ENCODE results near the gene AKAP13.
"Not testable (repeated sequence)": the region's sequence is repeated elsewhere in the genome, so short reads cannot be mapped to it uniquely, and the experiment has no call there.

The AKAP13 gene

GRCh38 chr15:85586196-85586595 lies 205.8 kb downstream of the AKAP13 start:
- H3K23ac ChIP-seq (ENCODE audit: low read depth, low read length, poor library complexity); H2AFZ ChIP-seq (ENCODE audit: low read length); H3K27me3 ChIP-seq (ENCODE audit: control insufficient read depth in 3 of 3, insufficient read depth in 3 of 3, low read depth in 1 of 3, low read length in 3 of 3); H2BK12ac ChIP-seq (ENCODE audit: low read length); H3K9ac ChIP-seq (ENCODE audit: low read depth, low read length, poor library complexity); H3K79me1 ChIP-seq (ENCODE audit: low read depth, low read length); H2AK5ac ChIP-seq (ENCODE audit: low read depth, low read length); H3K4ac ChIP-seq (ENCODE audit: low read length); H3K27ac ChIP-seq (replicated peaks; ENCODE audit: low read length); H3K4me3 ChIP-seq (ENCODE audit: low read length in 2 of 2); H3K9me3 ChIP-seq (replicated peaks in 1 of 2; ENCODE audit: control insufficient read depth in 2 of 2, insufficient read depth in 1 of 2, low read depth in 1 of 2, low read length in 2 of 2); H3K14ac ChIP-seq (ENCODE audit: low read length); H2BK5ac ChIP-seq (ENCODE audit: low read length); H3K18ac ChIP-seq (ENCODE audit: low read length); DNase-seq (ENCODE audit: low spot score); H2BK120ac ChIP-seq (ENCODE audit: low read depth, low read length); H2BK15ac ChIP-seq (ENCODE audit: low read length); H4K91ac ChIP-seq (ENCODE audit: low read depth, low read length, poor library complexity); H3K4me2 ChIP-seq (ENCODE audit: insufficient read depth, low read length, poor library complexity, severe bottlenecking); H4K8ac ChIP-seq (ENCODE audit: low read depth, low read length): not testable (repeated sequence)
- no CpG with 5 or more reads among the region's 5 CpGs for WGBS, 2 donors (ENCODE audit: extremely low coverage in 2 of 2, insufficient read length in 2 of 2, insufficient replicate concordance in 1 of 2)
- peaks cover 9 to 40% of the 10 kb centered on the region in 2 donors for H3K36me3 ChIP-seq (replicated peaks in 1 of 2; ENCODE audit: control insufficient read depth in 2 of 2, insufficient read depth in 2 of 2, low read length in 2 of 2)
- H3K4me1 ChIP-seq (ENCODE audit: control insufficient read depth in 2 of 2, insufficient read depth in 1 of 2, low read depth in 1 of 2, low read length in 2 of 2): peaks cover 17 to 32% of the 10 kb centered on the region in 2 donors

- Histone ChIP-seq H3K4me3 (ENCODE audit: low read length in 2 of 2) (no peak overlapping the region), H2BK120ac (ENCODE audit: low read depth, low read length) (no peak overlapping the region), H3K9me3 (replicated peaks in 1 of 2; ENCODE audit: control insufficient read depth in 2 of 2, insufficient read depth in 1 of 2, low read depth in 1 of 2, low read length in 2 of 2) (peaks cover 0 to 6% of the 10 kb centered on the region in 2 donors), H3K14ac (ENCODE audit: low read length) (no peak overlapping the region), H2BK15ac (ENCODE audit: low read length) (no peak overlapping the region), H3K9ac (ENCODE audit: low read depth, low read length, poor library complexity) (no peak overlapping the region), H2AK5ac (ENCODE audit: low read depth, low read length) (no peak overlapping the region), H3K18ac (ENCODE audit: low read length) (no peak overlapping the region), H4K8ac (ENCODE audit: low read depth, low read length) (no peak overlapping the region), H3K4ac (ENCODE audit: low read length) (no peak overlapping the region), H3K23ac (ENCODE audit: low read depth, low read length, poor library complexity) (no peak overlapping the region), H2BK5ac (ENCODE audit: low read length) (no peak overlapping the region), H2BK12ac (ENCODE audit: low read length) (no peak overlapping the region), H3K36me3 (replicated peaks in 1 of 2; ENCODE audit: control insufficient read depth in 2 of 2, insufficient read depth in 2 of 2, low read length in 2 of 2) (peaks cover 0 to 24% of the 10 kb centered on the region in 2 donors), H3K27me3 (ENCODE audit: control insufficient read depth in 3 of 3, insufficient read depth in 3 of 3, low read depth in 1 of 3, low read length in 3 of 3) (no peaks in the 10 kb centered on the region), H3K4me1 (ENCODE audit: control insufficient read depth in 2 of 2, insufficient read depth in 1 of 2, low read depth in 1 of 2, low read length in 2 of 2) (peaks cover 8 to 29% of the 10 kb centered on the region in 2 donors), H3K27ac (replicated peaks; ENCODE audit: low read length) (no peak overlapping the region), H2AFZ (ENCODE audit: low read length) (no peak overlapping the region), H4K91ac (ENCODE audit: low read depth, low read length, poor library complexity) (no peak overlapping the region), H3K79me1 (ENCODE audit: low read depth, low read length) (no peaks in the 10 kb centered on the region), H3K4me2 (ENCODE audit: insufficient read depth, low read length, poor library complexity, severe bottlenecking) (no peak overlapping the region)
- DNase-seq (ENCODE audit: low spot score): no peak
- WGBS, 2 donors (ENCODE audit: extremely low coverage in 2 of 2, insufficient read length in 2 of 2, insufficient replicate concordance in 1 of 2): no CpG with 5 or more reads among the region's 10 CpGs
These were observed 207.5 kb downstream of the AKAP13 start for GRCh38 chr15:85587707-85588411.

- DNase-seq (ENCODE audit: low spot score): no peak
- no peak overlapping the region for H3K27ac ChIP-seq (replicated peaks; ENCODE audit: low read length)
These were observed 208.3 kb downstream of the AKAP13 start for GRCh38 chr15:85588677-85589076.

GRCh38 chr15:85589851-85590250 lies 209.4 kb downstream of the AKAP13 start:
- Histone ChIP-seq H3K18ac (ENCODE audit: low read length) (no peak overlapping the region), H3K4me2 (ENCODE audit: insufficient read depth, low read length, poor library complexity, severe bottlenecking) (no peak overlapping the region), H2BK120ac (ENCODE audit: low read depth, low read length) (no peak overlapping the region), H4K8ac (ENCODE audit: low read depth, low read length) (no peak overlapping the region), H4K91ac (ENCODE audit: low read depth, low read length, poor library complexity) (no peak overlapping the region), H3K23ac (ENCODE audit: low read depth, low read length, poor library complexity) (no peak overlapping the region), H3K79me1 (ENCODE audit: low read depth, low read length) (no peaks in the 10 kb centered on the region), H2BK12ac (ENCODE audit: low read length) (no peak overlapping the region), H3K9me3 (replicated peaks in 1 of 2; ENCODE audit: control insufficient read depth in 2 of 2, insufficient read depth in 1 of 2, low read depth in 1 of 2, low read length in 2 of 2) (peaks cover 0 to 6% of the 10 kb centered on the region in 2 donors), H3K4ac (ENCODE audit: low read length) (no peak overlapping the region), H2BK15ac (ENCODE audit: low read length) (no peak overlapping the region), H2AK5ac (ENCODE audit: low read depth, low read length) (no peak overlapping the region), H3K27me3 (ENCODE audit: control insufficient read depth in 3 of 3, insufficient read depth in 3 of 3, low read depth in 1 of 3, low read length in 3 of 3) (no peaks in the 10 kb centered on the region), H2BK5ac (ENCODE audit: low read length) (no peak overlapping the region), H2AFZ (ENCODE audit: low read length) (no peak overlapping the region), H3K4me1 (ENCODE audit: control insufficient read depth in 2 of 2, insufficient read depth in 1 of 2, low read depth in 1 of 2, low read length in 2 of 2) (peaks cover 2 to 11% of the 10 kb centered on the region in 2 donors), H3K4me3 (ENCODE audit: low read length in 2 of 2) (no peak overlapping the region), H3K36me3 (replicated peaks in 1 of 2; ENCODE audit: control insufficient read depth in 2 of 2, insufficient read depth in 2 of 2, low read length in 2 of 2) (peaks cover 0 to 20% of the 10 kb centered on the region in 2 donors), H3K27ac (replicated peaks; ENCODE audit: low read length) (no peak overlapping the region), H3K9ac (ENCODE audit: low read depth, low read length, poor library complexity) (no peak overlapping the region), H3K14ac (ENCODE audit: low read length) (no peak overlapping the region)
- no CpG with 5 or more reads among the region's 2 CpGs for WGBS, 2 donors (ENCODE audit: extremely low coverage in 2 of 2, insufficient read length in 2 of 2, insufficient replicate concordance in 1 of 2)
- no peak for DNase-seq (ENCODE audit: low spot score)

More at GRCh38 chr15:85588677-85589076, 208.3 kb downstream of the AKAP13 start:
- Histone ChIP-seq H3K4me2 (ENCODE audit: insufficient read depth, low read length, poor library complexity, severe bottlenecking) (no peak overlapping the region), H3K79me1 (ENCODE audit: low read depth, low read length) (no peaks in the 10 kb centered on the region), H3K9me3 (replicated peaks in 1 of 2; ENCODE audit: control insufficient read depth in 2 of 2, insufficient read depth in 1 of 2, low read depth in 1 of 2, low read length in 2 of 2) (peaks cover 0 to 6% of the 10 kb centered on the region in 2 donors), H3K4me1 (ENCODE audit: control insufficient read depth in 2 of 2, insufficient read depth in 1 of 2, low read depth in 1 of 2, low read length in 2 of 2) (peaks cover 7 to 22% of the 10 kb centered on the region in 2 donors), H3K14ac (ENCODE audit: low read length) (no peak overlapping the region), H3K4ac (ENCODE audit: low read length) (no peak overlapping the region), H2BK5ac (ENCODE audit: low read length) (no peak overlapping the region), H4K91ac (ENCODE audit: low read depth, low read length, poor library complexity) (no peak overlapping the region), H2BK12ac (ENCODE audit: low read length) (no peak overlapping the region), H4K8ac (ENCODE audit: low read depth, low read length) (no peak overlapping the region), H2BK15ac (ENCODE audit: low read length) (no peak overlapping the region), H3K23ac (ENCODE audit: low read depth, low read length, poor library complexity) (no peak overlapping the region), H3K27me3 (ENCODE audit: control insufficient read depth in 3 of 3, insufficient read depth in 3 of 3, low read depth in 1 of 3, low read length in 3 of 3) (no peaks in the 10 kb centered on the region), H3K4me3 (ENCODE audit: low read length in 2 of 2) (no peak overlapping the region), H2AFZ (ENCODE audit: low read length) (no peak overlapping the region), H3K18ac (ENCODE audit: low read length) (no peak overlapping the region), H3K36me3 (replicated peaks in 1 of 2; ENCODE audit: control insufficient read depth in 2 of 2, insufficient read depth in 2 of 2, low read length in 2 of 2) (peaks cover 0 to 20% of the 10 kb centered on the region in 2 donors), H2AK5ac (ENCODE audit: low read depth, low read length) (no peak overlapping the region), H3K9ac (ENCODE audit: low read depth, low read length, poor library complexity) (no peak overlapping the region), H2BK120ac (ENCODE audit: low read depth, low read length) (no peak overlapping the region)
- WGBS, 2 donors (ENCODE audit: extremely low coverage in 2 of 2, insufficient read length in 2 of 2, insufficient replicate concordance in 1 of 2): no CpG with 5 or more reads among the region's 3 CpGs

Measured in neuronal stem cell (in vitro differentiated cells).